Stomach (tissue), 4 donors: ENCODE results near the gene BIRC6.

Source experiments
- POLR2A ChIP-seq, 4 donors: fragments of 450-650 bp; IDR thresholded peaks; one replicate each; pipeline ENCODE4 v1.6.1; 2016; ENCODE audit warnings: antibody characterized with exemption in 4 of 4, control low read depth in 2 of 4, mild to moderate bottlenecking in 1 of 4, moderate library complexity in 1 of 4
- POLR2AphosphoS5 ChIP-seq, 3 donors: sonication (generic); formaldehyde crosslinking; IDR thresholded peaks; one replicate each; pipeline ENCODE4 v1.6.1; 2016; ENCODE audit warnings: antibody characterized with exemption in 3 of 3
- TF ChIP-seq, protein P1 (sequence below), 7 experiments: fragments of 450-650 bp in 4 of 7; fragments of 200-600 bp in 3 of 7; sonication (generic) in 3 of 7; IDR thresholded peaks; one replicate each; pipeline ENCODE4 v1.5.1; 2016 to 2019; ENCODE audit warnings: antibody characterized with exemption in 7 of 7, control low read depth in 2 of 7, mild to moderate bottlenecking in 1 of 7

DNA sequence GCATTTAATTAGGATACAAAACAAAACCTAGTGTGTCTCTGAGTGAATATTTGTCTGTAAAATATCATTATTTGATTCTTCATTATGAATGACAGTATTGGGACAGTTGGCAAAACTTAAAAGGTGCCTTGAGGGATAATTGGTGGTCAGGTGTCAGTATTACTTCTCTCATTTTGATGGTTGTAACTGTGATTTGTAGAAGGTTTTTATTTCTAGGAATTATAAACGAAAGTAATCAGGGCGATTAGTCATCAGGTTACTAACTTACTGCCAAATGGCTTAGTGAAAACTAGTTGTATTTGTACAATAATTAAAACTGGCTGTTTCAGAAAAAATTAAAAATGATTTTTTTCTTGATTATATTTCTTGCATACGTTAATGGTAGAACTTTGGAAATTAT is 117.6 kb downstream of the BIRC6 start:
- TF ChIP-seq, protein P1, sequence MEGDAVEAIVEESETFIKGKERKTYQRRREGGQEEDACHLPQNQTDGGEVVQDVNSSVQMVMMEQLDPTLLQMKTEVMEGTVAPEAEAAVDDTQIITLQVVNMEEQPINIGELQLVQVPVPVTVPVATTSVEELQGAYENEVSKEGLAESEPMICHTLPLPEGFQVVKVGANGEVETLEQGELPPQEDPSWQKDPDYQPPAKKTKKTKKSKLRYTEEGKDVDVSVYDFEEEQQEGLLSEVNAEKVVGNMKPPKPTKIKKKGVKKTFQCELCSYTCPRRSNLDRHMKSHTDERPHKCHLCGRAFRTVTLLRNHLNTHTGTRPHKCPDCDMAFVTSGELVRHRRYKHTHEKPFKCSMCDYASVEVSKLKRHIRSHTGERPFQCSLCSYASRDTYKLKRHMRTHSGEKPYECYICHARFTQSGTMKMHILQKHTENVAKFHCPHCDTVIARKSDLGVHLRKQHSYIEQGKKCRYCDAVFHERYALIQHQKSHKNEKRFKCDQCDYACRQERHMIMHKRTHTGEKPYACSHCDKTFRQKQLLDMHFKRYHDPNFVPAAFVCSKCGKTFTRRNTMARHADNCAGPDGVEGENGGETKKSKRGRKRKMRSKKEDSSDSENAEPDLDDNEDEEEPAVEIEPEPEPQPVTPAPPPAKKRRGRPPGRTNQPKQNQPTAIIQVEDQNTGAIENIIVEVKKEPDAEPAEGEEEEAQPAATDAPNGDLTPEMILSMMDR (IDR thresholded peaks at IDR 0.05): no peak
- TF ChIP-seq POLR2A (IDR thresholded peaks at IDR 0.05) (no peak), POLR2AphosphoS5 (IDR thresholded peaks at IDR 0.05) (no peak)
